ENCODE measurements around the gene RTCA. TPM values are rescaled to one million over a fixed set of nuclear protein-coding genes. Genes with fewer than 3 reads are reported as not detected.
A peak's percentile ranks its signal among the peaks of the same experiment; 100 is the strongest.

The RTCA gene
- polyA plus RNA-seq, 2 of the 4 experiments (the other 2 are of a cell fraction), result 23.8 to 39.5 TPM

GRCh38 chr1:100284591-100284990, 18.6 kb downstream of the RTCA start:
- no peak for ATAC-seq
- H3K4me3 ChIP-seq, result no peak overlapping the region
- no peak for DNase-seq (ENCODE audit: low read depth in 1 of 2, low spot score in 1 of 2)
- WGBS (ENCODE audit: missing lambda C conversion rate), result 100% methylated on average over 4 of the region's 5 CpGs
- no peak overlapping the region for H3K4me2 ChIP-seq
- no peak overlapping the region for H3K27ac ChIP-seq
- H3K4me1 ChIP-seq, result no peaks in the 10 kb centered on the region
- CTCF ChIA-PET, result no interaction called here
- POLR2A ChIA-PET, result no interaction called here
- H3K9me3 ChIP-seq, result no peaks in the 10 kb centered on the region
- FAIRE-seq, result no peak
- TF ChIP-seq POLR2AphosphoS2 (conservative IDR thresholded peaks at IDR 0.05; ENCODE audit: low read length), result no peak
- TF ChIP-seq CTCF (IDR thresholded peaks at IDR 0.05), result no peak
- no peak for TF ChIP-seq PBX3 (IDR thresholded peaks at IDR 0.05)
- no peak for TF ChIP-seq HMGXB4 (CRISPR knock-in tag; IDR thresholded peaks at IDR 0.05; ENCODE audit: borderline replicate concordance)
- no peak for TF ChIP-seq EHMT2 (IDR thresholded peaks at IDR 0.05; ENCODE audit: low read depth)
- no peak for TF ChIP-seq ELK1 (IDR thresholded peaks at IDR 0.05; ENCODE audit: low read depth, low read length)
- TF ChIP-seq CHD2 (IDR thresholded peaks at IDR 0.05; ENCODE audit: low read length, partially characterized antibody), result no peak
- TF ChIP-seq HOXB5 (CRISPR knock-in tag; IDR thresholded peaks at IDR 0.05), result no peak
- no peak for TF ChIP-seq ZSCAN20 (CRISPR knock-in tag; IDR thresholded peaks at IDR 0.05)
- TF ChIP-seq GATA3 (IDR thresholded peaks at IDR 0.05; ENCODE audit: borderline replicate concordance), result no peak
- no peak for TF ChIP-seq MAFK (IDR thresholded peaks at IDR 0.05; ENCODE audit: partially characterized antibody)
- no peak for TF ChIP-seq BCL3 (IDR thresholded peaks at IDR 0.05)
- TF ChIP-seq SREBF2 (IDR thresholded peaks at IDR 0.05), result no peak
- no peak for TF ChIP-seq HOXB13 (CRISPR knock-in tag; IDR thresholded peaks at IDR 0.05; ENCODE audit: low read depth)

- TF ChIP-seq MAFK (IDR thresholded peaks at IDR 0.05; ENCODE audit: partially characterized antibody) (peak; percentile 76), MAZ (IDR thresholded peaks at IDR 0.05; ENCODE audit: borderline replicate concordance, low read depth, low read length) (no peak), BHLHE40 (IDR thresholded peaks at IDR 0.05; ENCODE audit: low read depth, low read length) (no peak)
- ChIA-PET CTCF (interaction anchor here (0.5 to 1.8 kb wide), 3 partner anchors 19 to 182 kb away, joined by 4 to 8 read pairs (median 4); no protein-coding TSS in a partner anchor), POLR2A (interaction anchor here (0.7 kb wide), 1 partner anchor 65 kb away, joined by 3 read pairs; the partner anchor contains the start of gene CDC14A)
- Histone ChIP-seq H3K9me3 (no peaks in the 10 kb centered on the region), H3K27ac (no peak overlapping the region), H3K4me2 (no peak overlapping the region), H3K4me1 (no peaks in the 10 kb centered on the region), H3K4me3 (no peak overlapping the region)
- no peak for DNase-seq (ENCODE audit: low read depth in 1 of 2, low spot score in 1 of 2)
- no peak for ATAC-seq
- 92% methylated on average over 3 of the region's 3 CpGs for WGBS (ENCODE audit: missing lambda C conversion rate)
- no peak for FAIRE-seq
Observed at GRCh38 chr1:100287162-100287561, 21.1 kb downstream of the RTCA start.

GRCh38 chr1:100290291-100290690, 24.3 kb downstream of the RTCA start:
- Histone ChIP-seq H3K27ac (no peak overlapping the region), H3K4me1 (no peaks in the 10 kb centered on the region), H3K4me2 (no peak overlapping the region), H3K4me3 (no peak overlapping the region), H3K9me3 (no peaks in the 10 kb centered on the region)
- CTCF ChIA-PET, result no interaction called here
- 100% methylated on average over 2 of the region's 2 CpGs for WGBS (ENCODE audit: missing lambda C conversion rate)
- no peak for ATAC-seq
- no peak for DNase-seq (ENCODE audit: low read depth in 1 of 2, low spot score in 1 of 2)
- POLR2A ChIA-PET, result no interaction called here
- no peak for FAIRE-seq
- no peak for TF ChIP-seq JUN (IDR thresholded peaks at IDR 0.05)
- no peak for TF ChIP-seq EP300 (IDR thresholded peaks at IDR 0.05)
- TF ChIP-seq NFE2L2 (conservative IDR thresholded peaks at IDR 0.05; ENCODE audit: low read length), result no peak
- no peak for TF ChIP-seq HOXB5 (CRISPR knock-in tag; IDR thresholded peaks at IDR 0.05)
- no peak for TF ChIP-seq NR3C1 (IDR thresholded peaks at IDR 0.05)
- TF ChIP-seq MAZ (IDR thresholded peaks at IDR 0.05; ENCODE audit: borderline replicate concordance, low read depth, low read length), result no peak
- no peak for TF ChIP-seq CTCF (IDR thresholded peaks at IDR 0.05)
- no peak for TF ChIP-seq FOSB (CRISPR knock-in tag; IDR thresholded peaks at IDR 0.05)
- no peak for TF ChIP-seq NPAS2 (CRISPR knock-in tag; IDR thresholded peaks at IDR 0.05; ENCODE audit: borderline replicate concordance)
- TF ChIP-seq HOXB13 (CRISPR knock-in tag; IDR thresholded peaks at IDR 0.05; ENCODE audit: low read depth), result no peak
- no peak for TF ChIP-seq TFCP2L1 (CRISPR knock-in tag; IDR thresholded peaks at IDR 0.05)
- no peak for TF ChIP-seq ESRRA (IDR thresholded peaks at IDR 0.05; ENCODE audit: borderline replicate concordance, low read length)
- TF ChIP-seq HOXA7 (CRISPR knock-in tag; IDR thresholded peaks at IDR 0.05), result no peak
- no peak for TF ChIP-seq HDAC2 (IDR thresholded peaks at IDR 0.05)

Data from A549 (cell line).